HG03565 (cell line): ENCODE measurements around the gene RARS1.

Experiments
- ATAC-seq: cut with Tn5 transposase; IDR thresholded peaks from one replicate; pipeline ENCODE4 v1.9.1; 2021; ENCODE audit warnings: mild to moderate bottlenecking, moderate library complexity; ENCODE audit not compliant: unreplicated experiment

The RARS1 gene

GRCh38 chr5:168552146-168552545 lies 65.9 kb downstream of the RARS1 start:
- ATAC-seq = no peak

GRCh38 chr5:168553377-168554130 lies 67.3 kb downstream of the RARS1 start:
- ATAC-seq = no peak

- ATAC-seq = no peak
Observed at GRCh38 chr5:168557389-168557788, 71.1 kb downstream of the RARS1 start.

- no peak for ATAC-seq
Observed at GRCh38 chr5:168562279-168562678, 76.0 kb downstream of the RARS1 start.

GRCh38 chr5:168563959-168564358 lies 77.7 kb downstream of the RARS1 start:
- no peak for ATAC-seq

GRCh38 chr5:168568738-168569137 lies 82.5 kb downstream of the RARS1 start:
- no peak for ATAC-seq
